HepG2 (cell line): Measurements from ENCODE around the gene TXNIP. TPM values are rescaled to one million over a fixed set of nuclear protein-coding genes. Genes with fewer than 3 reads are reported as not detected.

ENCODE experiments used
- CBX2 ChIP-seq, 2 experiments: fragments of 200-600 bp in 1 of 2; sonication (generic); formaldehyde crosslinking in 1 of 2; IDR thresholded peaks; 2 replicates each; pipeline versions ENCODE4 v1.7.0 to v1.8.1; 2018 to 2022; ENCODE audit warnings: low read depth in 2 of 2, low read length in 1 of 2, mild to moderate bottlenecking in 1 of 2, missing genetic modification reagents in 1 of 2
- CREB1 ChIP-seq, 2 experiments: fragments of 450-650 bp in 1 of 2; IDR thresholded peaks; 2 replicates each; pipeline ENCODE4 v1.6.1; 2016 to 2017; ENCODE audit warnings: control low read depth in 1 of 2, mild to moderate bottlenecking in 1 of 2, missing compliant biosample characterization in 1 of 2, missing genetic modification characterization in 1 of 2
- GATAD1 ChIP-seq: IDR thresholded peaks from 2 replicates; pipeline ENCODE4 v1.6.1; 2016; ENCODE audit warnings: missing genetic modification reagents, missing compliant biosample characterization
- HDAC2 ChIP-seq: sonication (generic); formaldehyde crosslinking; IDR thresholded peaks from 2 replicates; pipeline ENCODE4 v1.4.0; 2020; ENCODE audit warnings: missing genetic modification reagents
- HMG20A ChIP-seq: IDR thresholded peaks from 2 replicates; pipeline ENCODE4 v1.6.1; 2016; ENCODE audit warnings: borderline replicate concordance
- KDM3A ChIP-seq: IDR thresholded peaks from 2 replicates; pipeline ENCODE4 v1.6.1; 2018; ENCODE audit warnings: low read depth, missing compliant biosample characterization
- KDM4B ChIP-seq: sonication (generic); formaldehyde crosslinking; IDR thresholded peaks from 2 replicates; pipeline ENCODE4 v1.4.0; 2020; ENCODE audit warnings: missing genetic modification reagents
- MAZ ChIP-seq, 2 experiments: sonication (generic) in 1 of 2; formaldehyde crosslinking in 1 of 2; IDR thresholded peaks; 2 replicates each; pipeline versions ENCODE4 v1.5.0 to v1.6.1; 2012 to 2020; ENCODE audit warnings: low read depth in 2 of 2, mild to moderate bottlenecking in 2 of 2, borderline replicate concordance in 1 of 2, improper control_type of control experiment in 1 of 2, low read length in 1 of 2, missing genetic modification reagents in 1 of 2, moderate library complexity in 1 of 2
- POLR2AphosphoS5 ChIP-seq: IDR thresholded peaks from 2 replicates; pipeline ENCODE4 v1.6.1; 2012; ENCODE audit warnings: low read depth, low read length
- RORA ChIP-seq: sonication (generic); formaldehyde crosslinking; IDR thresholded peaks from 2 replicates; pipeline ENCODE4 v1.5.0; 2020; ENCODE audit warnings: mild to moderate bottlenecking, missing genetic modification reagents, moderate library complexity
- SALL1 ChIP-seq: sonication (generic); formaldehyde crosslinking; IDR thresholded peaks from 2 replicates; pipeline ENCODE4 v1.8.0; 2022; ENCODE audit warnings: mild to moderate bottlenecking, missing genetic modification reagents
- SNRNP70 ChIP-seq: fragments of 200-400 bp; formaldehyde crosslinking; IDR thresholded peaks from 2 replicates; pipeline ENCODE4 v1.6.1; 2017; ENCODE audit warnings: mild to moderate bottlenecking, low read depth, low read length, moderate library complexity
- SRSF9 ChIP-seq: fragments of 200-400 bp; formaldehyde crosslinking; IDR thresholded peaks from 2 replicates; pipeline ENCODE4 v1.6.1; 2018; ENCODE audit warnings: borderline replicate concordance, mild to moderate bottlenecking, low read depth, low read length; ENCODE audit not compliant: insufficient read depth, poor library complexity, severe bottlenecking
- THYN1 ChIP-seq: sonication (generic); formaldehyde crosslinking; IDR thresholded peaks from 2 replicates; pipeline ENCODE4 v1.8.1; 2023; ENCODE audit warnings: low read depth, mild to moderate bottlenecking, moderate library complexity, missing genetic modification reagents, borderline replicate concordance
- ZFP36 ChIP-seq: fragments of 150-350 bp; IDR thresholded peaks from 2 replicates; pipeline ENCODE4 v1.6.1; 2018; ENCODE audit warnings: borderline replicate concordance, low read length, low read depth; ENCODE audit not compliant: partially characterized antibody
- ZMYM3 ChIP-seq: sonication (generic); formaldehyde crosslinking; IDR thresholded peaks from 2 replicates; pipeline ENCODE4 v1.5.1; 2020; ENCODE audit warnings: mild to moderate bottlenecking, missing genetic modification reagents
- ZMYM4 ChIP-seq: sonication (generic); formaldehyde crosslinking; IDR thresholded peaks from 2 replicates; pipeline ENCODE4 v1.8.1; 2023; ENCODE audit warnings: mild to moderate bottlenecking, missing genetic modification reagents
- ZNF253 ChIP-seq: sonication (generic); formaldehyde crosslinking; IDR thresholded peaks from 2 replicates; pipeline ENCODE4 v1.8.0; 2022; ENCODE audit warnings: mild to moderate bottlenecking, missing genetic modification reagents, borderline replicate concordance
- ZNF329 ChIP-seq: sonication (generic); formaldehyde crosslinking; IDR thresholded peaks from 2 replicates; pipeline ENCODE4 v1.9.0; 2021; ENCODE audit warnings: low read depth, mild to moderate bottlenecking, missing genetic modification reagents
- ZNF335 ChIP-seq: sonication (generic); formaldehyde crosslinking; IDR thresholded peaks from 2 replicates; pipeline ENCODE4 v1.4.0; 2020; ENCODE audit warnings: missing genetic modification reagents
- ZNF605 ChIP-seq: sonication (generic); formaldehyde crosslinking; IDR thresholded peaks from 2 replicates; pipeline ENCODE4 v1.8.0; 2022; ENCODE audit warnings: mild to moderate bottlenecking, missing genetic modification reagents
- ZNF644 ChIP-seq: IDR thresholded peaks from 2 replicates; pipeline ENCODE4 v1.6.1; 2016; ENCODE audit warnings: low read depth
- ZNF674 ChIP-seq: sonication (generic); formaldehyde crosslinking; IDR thresholded peaks from 2 replicates; pipeline ENCODE4 v1.5.0; 2020; ENCODE audit warnings: low read depth, mild to moderate bottlenecking, missing genetic modification reagents
- ZNF761 ChIP-seq: sonication (generic); formaldehyde crosslinking; conservative IDR thresholded peaks from 2 replicates; pipeline ENCODE4 v1.4.0; 2020; ENCODE audit warnings: mild to moderate bottlenecking, missing genetic modification reagents
- ZNF83 ChIP-seq: sonication (generic); formaldehyde crosslinking; IDR thresholded peaks from 2 replicates; pipeline ENCODE4 v1.4.0; 2020; ENCODE audit warnings: missing genetic modification reagents, mild to moderate bottlenecking, borderline replicate concordance
- polyA plus RNA-seq, 8 experiments: library from polyadenylated mRNA; depleted of rRNA in 3 of 8; stranded (reverse) in 7 of 8; unstranded in 1 of 8; fragments of >200 nt; fragmentation: Illumina TruSeq in 4 of 8; extraction: Trizol in 4 of 8; gene quantifications; 2 replicates each; pipeline versions ENCODE4 v1.2.1 to v1.2.3, GENCODE V29; 2011 to 2016; ENCODE audit warnings: low read depth in 4 of 8, missing spikeins in 1 of 8, mixed read lengths in 1 of 8; ENCODE audit not compliant: insufficient read depth in 1 of 8
- total RNA-seq, 5 experiments: library from RNA; depleted of rRNA; stranded (reverse); fragments of >200 nt; fragmentation: Illumina TruSeq; extraction: Trizol; gene quantifications; 2 replicates each; pipeline ENCODE4 v1.2.3, GENCODE V29; 2016; ENCODE audit warnings: low read depth in 1 of 5
- TF ChIP-seq, protein P1 (sequence below): sonication (generic); formaldehyde crosslinking; IDR thresholded peaks from 2 replicates; pipeline ENCODE4 v1.8.1; 2023; ENCODE audit warnings: mild to moderate bottlenecking, missing genetic modification reagents, borderline replicate concordance
- TF ChIP-seq, protein P2 (sequence below): sonication (generic); formaldehyde crosslinking; IDR thresholded peaks from 2 replicates; pipeline ENCODE4 v1.4.0; 2020; ENCODE audit warnings: missing genetic modification reagents

The TXNIP gene
- total and polyA plus RNA-seq, 2 of the 13 experiments (the other 11 are each of a cell fraction or from before 2014, with no cell fraction given), result 24.4 to 237 TPM

DNA sequence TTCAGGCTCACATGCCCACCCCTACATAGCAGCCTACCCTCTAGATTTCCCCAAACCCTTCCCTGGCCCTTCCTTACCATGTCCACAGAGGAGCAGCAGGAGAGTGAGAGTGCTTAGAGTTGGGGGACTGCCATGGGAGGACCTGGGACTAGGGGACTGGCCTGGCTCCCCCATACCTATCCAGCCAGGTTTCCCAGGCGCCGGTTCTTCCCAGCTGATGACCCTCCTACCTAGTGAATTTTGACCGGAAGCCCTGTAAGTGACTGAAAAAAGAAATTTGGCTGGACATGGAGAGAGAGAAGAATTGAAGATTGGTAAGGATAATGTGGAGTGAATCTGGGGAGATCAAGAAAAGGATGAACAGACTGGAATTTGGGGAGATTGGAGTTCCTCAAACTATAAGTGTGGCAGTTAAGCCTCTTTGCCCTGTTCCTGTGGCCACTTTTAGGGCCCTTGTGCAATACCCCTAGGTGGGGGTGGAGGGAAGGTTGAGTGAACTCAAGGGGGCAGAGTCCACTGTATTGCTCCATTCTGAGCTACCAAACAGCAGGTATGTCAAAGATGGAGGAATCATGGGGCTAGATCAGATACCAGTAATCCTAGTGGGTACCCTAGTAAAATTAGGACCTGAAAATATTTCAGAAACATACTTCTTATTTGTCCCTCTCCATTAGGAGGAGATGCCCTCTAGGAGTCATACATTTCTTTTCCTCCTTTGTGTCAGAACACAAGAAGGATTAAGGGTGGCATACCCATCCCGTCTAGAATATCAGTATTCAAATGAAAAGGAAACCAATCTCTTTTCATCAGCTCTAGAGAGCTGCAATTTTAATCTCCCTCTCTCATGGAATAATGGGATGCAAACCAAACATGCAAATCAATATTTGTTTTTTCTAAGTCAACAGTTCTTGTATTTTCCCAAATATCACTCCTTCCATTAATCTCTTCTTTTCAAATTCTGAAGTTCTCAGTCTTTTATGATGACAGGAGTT, 24.0 kb upstream of the TXNIP start (continued):
- TF ChIP-seq ZNF674 (CRISPR knock-in tag) (no peak), KDM4B (no peak), ZNF253 (CRISPR knock-in tag) (no peak), ZMYM3 (CRISPR knock-in tag) (no peak; the same call in 1 of the 2 replicates), SRSF9 (no peak), ZNF329 (CRISPR knock-in tag) (no peak), ZNF644 (CRISPR knock-in tag) (peak; percentile 99), ZNF335 (CRISPR knock-in tag) (no peak), GATAD1 (CRISPR knock-in tag) (no peak), ZNF605 (CRISPR knock-in tag) (no peak), ZNF83 (no peak), MAZ (IDR thresholded peaks at IDR 0.05; ENCODE audit: borderline replicate concordance, low read depth, low read length) (peak; percentile 60; the same call in 1 of the 2 replicates), MAZ (CRISPR knock-in tag; IDR thresholded peaks at IDR 0.05; ENCODE audit: low read depth) (peak; percentile 61; the same call in 1 of the 2 replicates), SALL1 (CRISPR knock-in tag) (peak; percentile 60), KDM3A (no peak), CREB1 (IDR thresholded peaks at IDR 0.05) (no peak), CREB1 (CRISPR knock-in tag; IDR thresholded peaks at IDR 0.05) (0 out of 2 replicates have a peak, but pooled peaks have one; percentile 14), SNRNP70 (no peak), POLR2AphosphoS5 (no peak), ZNF761 (CRISPR knock-in tag) (no peak), RORA (CRISPR knock-in tag) (no peak), HMG20A (CRISPR knock-in tag) (peak; percentile 48; the same call in 1 of the 2 replicates), HDAC2 (CRISPR knock-in tag) (peak; percentile 56), ZFP36 (no peak), THYN1 (CRISPR knock-in tag) (no peak), CBX2 (IDR thresholded peaks at IDR 0.05; ENCODE audit: low read depth, low read length) (no peak), CBX2 (CRISPR knock-in tag; IDR thresholded peaks at IDR 0.05; ENCODE audit: low read depth) (no peak), ZMYM4 (CRISPR knock-in tag) (peak; percentile 85)
- TF ChIP-seq, protein P1, sequence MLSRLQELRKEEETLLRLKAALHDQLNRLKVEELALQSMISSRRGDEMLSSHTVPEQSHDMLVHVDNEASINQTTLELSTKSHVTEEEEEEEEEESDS (CRISPR knock-in tag), result 0 out of 2 replicates have a peak, but pooled peaks have one; percentile 29
- TF ChIP-seq, protein P2, sequence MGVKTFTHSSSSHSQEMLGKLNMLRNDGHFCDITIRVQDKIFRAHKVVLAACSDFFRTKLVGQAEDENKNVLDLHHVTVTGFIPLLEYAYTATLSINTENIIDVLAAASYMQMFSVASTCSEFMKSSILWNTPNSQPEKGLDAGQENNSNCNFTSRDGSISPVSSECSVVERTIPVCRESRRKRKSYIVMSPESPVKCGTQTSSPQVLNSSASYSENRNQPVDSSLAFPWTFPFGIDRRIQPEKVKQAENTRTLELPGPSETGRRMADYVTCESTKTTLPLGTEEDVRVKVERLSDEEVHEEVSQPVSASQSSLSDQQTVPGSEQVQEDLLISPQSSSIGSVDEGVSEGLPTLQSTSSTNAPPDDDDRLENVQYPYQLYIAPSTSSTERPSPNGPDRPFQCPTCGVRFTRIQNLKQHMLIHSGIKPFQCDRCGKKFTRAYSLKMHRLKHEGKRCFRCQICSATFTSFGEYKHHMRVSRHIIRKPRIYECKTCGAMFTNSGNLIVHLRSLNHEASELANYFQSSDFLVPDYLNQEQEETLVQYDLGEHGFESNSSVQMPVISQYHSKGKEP (CRISPR knock-in tag), result no peak
